SK-N-SH treated with all-trans-retinoic acid at 6 μM for 48 hours (cell line): ENCODE data around the gene PPARD.

Experiments
- ARNTL ChIP-seq: fragments of 450-650 bp; formaldehyde crosslinking; IDR thresholded peaks from 2 replicates; pipeline ENCODE4 v1.5.0; 2020; ENCODE audit warnings: low read depth, mild to moderate bottlenecking, moderate library complexity, borderline replicate concordance
- ISL1 ChIP-seq: fragments of 250-450 bp; sonication (Bioruptor Pico); IDR thresholded peaks from 2 replicates; pipeline ENCODE4 v2.1.2; 2022; ENCODE audit warnings: mild to moderate bottlenecking, moderate library complexity
- PPARA ChIP-seq: fragments of 250-450 bp; sonication (Bioruptor Pico); IDR thresholded peaks from 2 replicates; pipeline ENCODE4 v1.5.0; 2020; ENCODE audit warnings: mild to moderate bottlenecking, borderline replicate concordance
- RARB ChIP-seq: fragments of 250-450 bp; sonication (Bioruptor Pico); IDR thresholded peaks from 2 replicates; pipeline ENCODE4 v1.8.0; 2021; ENCODE audit warnings: mild to moderate bottlenecking, moderate library complexity
- TCF4 ChIP-seq: fragments of 250-450 bp; sonication (Bioruptor Pico); IDR thresholded peaks from 2 replicates; pipeline ENCODE4 v1.8.0; 2021; ENCODE audit warnings: mild to moderate bottlenecking, moderate library complexity, borderline replicate concordance
- TOX ChIP-seq: fragments of 250-450 bp; sonication (Bioruptor Pico); IDR thresholded peaks from 2 replicates; pipeline ENCODE4 v1.8.0; 2021; ENCODE audit warnings: mild to moderate bottlenecking, moderate library complexity, borderline replicate concordance
- ZC3H10 ChIP-seq: fragments of 250-450 bp; sonication (Bioruptor Pico); IDR thresholded peaks from 2 replicates; pipeline ENCODE4 v1.5.1; 2021; ENCODE audit warnings: mild to moderate bottlenecking, moderate library complexity
- ZNF565 ChIP-seq: fragments of 450-650 bp; formaldehyde crosslinking; conservative IDR thresholded peaks from 2 replicates; pipeline ENCODE4 v1.5.0; 2020; ENCODE audit warnings: low read depth, mild to moderate bottlenecking, moderate library complexity
- TF ChIP-seq, protein P1 (sequence below): fragments of 250-450 bp; sonication (Bioruptor Pico); IDR thresholded peaks from 2 replicates; pipeline ENCODE4 v1.8.0; 2020; ENCODE audit warnings: mild to moderate bottlenecking, moderate library complexity, borderline replicate concordance
- TF ChIP-seq, protein P2 (sequence below): fragments of 250-450 bp; sonication (Bioruptor Pico); IDR thresholded peaks from 2 replicates; pipeline ENCODE4 v1.5.0; 2020; ENCODE audit warnings: mild to moderate bottlenecking, moderate library complexity

DNA sequence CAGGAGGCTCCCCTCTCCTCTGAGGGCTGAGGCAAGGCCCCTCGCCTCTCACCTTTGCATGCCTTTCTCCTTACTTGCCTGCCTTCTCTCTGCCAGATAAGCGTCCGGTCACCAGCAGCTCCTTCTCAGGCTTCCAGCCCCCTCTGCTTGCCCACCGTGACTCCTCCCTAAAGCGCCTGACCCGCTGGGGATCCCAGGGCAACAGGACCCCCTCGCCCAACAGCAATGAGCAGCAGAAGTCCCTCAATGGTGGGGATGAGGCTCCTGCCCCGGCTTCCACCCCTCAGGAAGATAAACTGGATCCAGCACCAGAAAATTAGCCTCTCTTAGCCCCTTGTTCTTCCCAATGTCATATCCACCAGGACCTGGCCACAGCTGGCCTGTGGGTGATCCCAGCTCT is 21.3 kb upstream of the PPARD start:
- TF ChIP-seq RARB: no peak
- TF ChIP-seq, protein P1, sequence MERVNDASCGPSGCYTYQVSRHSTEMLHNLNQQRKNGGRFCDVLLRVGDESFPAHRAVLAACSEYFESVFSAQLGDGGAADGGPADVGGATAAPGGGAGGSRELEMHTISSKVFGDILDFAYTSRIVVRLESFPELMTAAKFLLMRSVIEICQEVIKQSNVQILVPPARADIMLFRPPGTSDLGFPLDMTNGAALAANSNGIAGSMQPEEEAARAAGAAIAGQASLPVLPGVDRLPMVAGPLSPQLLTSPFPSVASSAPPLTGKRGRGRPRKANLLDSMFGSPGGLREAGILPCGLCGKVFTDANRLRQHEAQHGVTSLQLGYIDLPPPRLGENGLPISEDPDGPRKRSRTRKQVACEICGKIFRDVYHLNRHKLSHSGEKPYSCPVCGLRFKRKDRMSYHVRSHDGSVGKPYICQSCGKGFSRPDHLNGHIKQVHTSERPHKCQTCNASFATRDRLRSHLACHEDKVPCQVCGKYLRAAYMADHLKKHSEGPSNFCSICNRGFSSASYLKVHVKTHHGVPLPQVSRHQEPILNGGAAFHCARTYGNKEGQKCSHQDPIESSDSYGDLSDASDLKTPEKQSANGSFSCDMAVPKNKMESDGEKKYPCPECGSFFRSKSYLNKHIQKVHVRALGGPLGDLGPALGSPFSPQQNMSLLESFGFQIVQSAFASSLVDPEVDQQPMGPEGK: no peak
- no peak for TF ChIP-seq TCF4 (CRISPR knock-in tag)
- no peak for TF ChIP-seq ZC3H10
- no peak for TF ChIP-seq ISL1 (CRISPR knock-in tag)
- TF ChIP-seq TOX (CRISPR knock-in tag): no peak
- no peak for TF ChIP-seq ARNTL (CRISPR knock-in tag)
- TF ChIP-seq, protein P2, sequence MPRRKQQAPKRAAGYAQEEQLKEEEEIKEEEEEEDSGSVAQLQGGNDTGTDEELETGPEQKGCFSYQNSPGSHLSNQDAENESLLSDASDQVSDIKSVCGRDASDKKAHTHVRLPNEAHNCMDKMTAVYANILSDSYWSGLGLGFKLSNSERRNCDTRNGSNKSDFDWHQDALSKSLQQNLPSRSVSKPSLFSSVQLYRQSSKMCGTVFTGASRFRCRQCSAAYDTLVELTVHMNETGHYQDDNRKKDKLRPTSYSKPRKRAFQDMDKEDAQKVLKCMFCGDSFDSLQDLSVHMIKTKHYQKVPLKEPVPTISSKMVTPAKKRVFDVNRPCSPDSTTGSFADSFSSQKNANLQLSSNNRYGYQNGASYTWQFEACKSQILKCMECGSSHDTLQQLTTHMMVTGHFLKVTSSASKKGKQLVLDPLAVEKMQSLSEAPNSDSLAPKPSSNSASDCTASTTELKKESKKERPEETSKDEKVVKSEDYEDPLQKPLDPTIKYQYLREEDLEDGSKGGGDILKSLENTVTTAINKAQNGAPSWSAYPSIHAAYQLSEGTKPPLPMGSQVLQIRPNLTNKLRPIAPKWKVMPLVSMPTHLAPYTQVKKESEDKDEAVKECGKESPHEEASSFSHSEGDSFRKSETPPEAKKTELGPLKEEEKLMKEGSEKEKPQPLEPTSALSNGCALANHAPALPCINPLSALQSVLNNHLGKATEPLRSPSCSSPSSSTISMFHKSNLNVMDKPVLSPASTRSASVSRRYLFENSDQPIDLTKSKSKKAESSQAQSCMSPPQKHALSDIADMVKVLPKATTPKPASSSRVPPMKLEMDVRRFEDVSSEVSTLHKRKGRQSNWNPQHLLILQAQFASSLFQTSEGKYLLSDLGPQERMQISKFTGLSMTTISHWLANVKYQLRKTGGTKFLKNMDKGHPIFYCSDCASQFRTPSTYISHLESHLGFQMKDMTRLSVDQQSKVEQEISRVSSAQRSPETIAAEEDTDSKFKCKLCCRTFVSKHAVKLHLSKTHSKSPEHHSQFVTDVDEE (CRISPR knock-in tag): no peak
- no peak for TF ChIP-seq ZNF565
- TF ChIP-seq PPARA (CRISPR knock-in tag): no peak
